Panc1 (cell line): Measurements from ENCODE around the gene ZDHHC18. TPM values are rescaled to one million over a fixed set of nuclear protein-coding genes. Genes with fewer than 3 reads are reported as not detected.
A peak's percentile ranks its signal among the peaks of the same experiment; 100 is the strongest.

ENCODE experiments used
- ATAC-seq: fragments of 200-7000 bp; cut with Tn5 transposase; 2 replicates; pipeline ENCODE4 v1.9.1; 2020; ENCODE audit warnings: mild to moderate bottlenecking, moderate library complexity
- BruUV-seq: library from RNA; stranded (reverse); fragments of 400-500 nt; replicated peaks from 2 replicates; lab custom pipeline; 2021; lab: Mats Ljungman, UMichigan
- CTCF ChIA-PET: fragments of 300-600 bp; sonication (Branson Sonifier 250); formaldehyde crosslinking; loops from one replicate; lab custom pipeline; 2022; ENCODE audit warnings: antibody characterized with exemption; lab: Charles Lee
- POLR2A ChIA-PET: fragments of 300-600 bp; sonication (Branson Sonifier 250); formaldehyde crosslinking; loops from one replicate; lab custom pipeline; 2022; ENCODE audit warnings: antibody characterized with exemption; lab: Charles Lee
- DNase-seq: peaks from one replicate; pipeline ENCODE4 v3.0.0-alpha.2; 2010; ENCODE audit warnings: low read depth, low spot score
- H3K27ac ChIP-seq: 2 replicates; pipeline ENCODE4 v1.5.1; 2011; ENCODE audit warnings: mild to moderate bottlenecking, low read length, inconsistent platforms
- H3K27me3 ChIP-seq: fragments of 200-500 bp; sonication (Bioruptor generic); 2 replicates; pipeline ENCODE4 v1.6.0; 2014; ENCODE audit warnings: low read length, inconsistent platforms; ENCODE audit not compliant: control insufficient read depth, insufficient read depth
- H3K36me3 ChIP-seq: fragments of 200-500 bp; sonication (Bioruptor generic); 2 replicates; pipeline ENCODE4 v1.5.1; 2014; ENCODE audit warnings: inconsistent platforms, mild to moderate bottlenecking, low read length, moderate library complexity; ENCODE audit not compliant: control insufficient read depth, insufficient read depth
- H3K4me1 ChIP-seq: 2 replicates; pipeline ENCODE4 v1.5.1; 2011; ENCODE audit warnings: inconsistent platforms, mild to moderate bottlenecking, low read length, moderate library complexity; ENCODE audit not compliant: control insufficient read depth, insufficient read depth
- H3K4me3 ChIP-seq, 2 experiments: 2 replicates each; pipeline ENCODE4 v1.5.1; 2011 to 2012; ENCODE audit warnings: low read depth in 2 of 2, low read length in 2 of 2, mild to moderate bottlenecking in 2 of 2, inconsistent platforms in 1 of 2, moderate library complexity in 1 of 2
- H3K9me3 ChIP-seq: fragments of 200-500 bp; sonication (Bioruptor generic); 2 replicates; pipeline ENCODE4 v1.5.1; 2014; ENCODE audit warnings: low read depth, mild to moderate bottlenecking, inconsistent platforms, low read length, moderate library complexity; ENCODE audit not compliant: control insufficient read depth, insufficient read depth
- CTCF ChIP-seq: fragments of 450-650 bp; IDR thresholded peaks from 2 replicates; pipeline ENCODE4 v1.5.1; 2017; ENCODE audit warnings: mild to moderate bottlenecking
- POLR2AphosphoS5 ChIP-seq: IDR thresholded peaks from 2 replicates; pipeline ENCODE4 v1.6.1; 2012; ENCODE audit warnings: mild to moderate bottlenecking, low read depth, low read length, moderate library complexity
- REST ChIP-seq, 2 experiments: IDR thresholded peaks; 2 replicates each; pipeline ENCODE4 v1.6.1; 2011 to 2012; ENCODE audit warnings: low read depth in 2 of 2, control low read depth in 1 of 2, low read length in 1 of 2, mild to moderate bottlenecking in 1 of 2, moderate library complexity in 1 of 2; ENCODE audit not compliant: insufficient read depth in 1 of 2
- SIN3A ChIP-seq: IDR thresholded peaks from 2 replicates; pipeline ENCODE4 v1.6.1; 2012; ENCODE audit warnings: low read depth, mild to moderate bottlenecking, low read length, moderate library complexity, borderline replicate concordance; ENCODE audit not compliant: insufficient read depth
- TCF7L2 ChIP-seq: IDR thresholded peaks from 2 replicates; pipeline ENCODE4 v1.6.1; 2011; ENCODE audit warnings: mild to moderate bottlenecking, low read depth, low read length, inconsistent platforms
- in situ Hi-C: cut with HindIII; loops from 2 replicates; pipeline ENCODE4 v1.10.0; 2016; ENCODE audit warnings: low sequenced_read_pairs, low pct_unique_long_range_greater_than_20kb
- intact Hi-C: fragments of 100-400 bp; cut with micrococcal nuclease; formaldehyde crosslinking; loops from one replicate; pipeline ENCODE4 v1.10.0; 2022; ENCODE audit not compliant: unreplicated experiment
- total RNA-seq: library from RNA; stranded (reverse); gene quantifications from one replicate; pipeline ENCODE4 v1.2.1, GENCODE V29; 2021; ENCODE audit not compliant: unreplicated experiment

ZDHHC18 gene
- total RNA-seq, 1 experiment from 2014 or later, result 45.4 TPM

GRCh38 chr1:26853156-26853555 lies 26.7 kb downstream of the ZDHHC18 start:
- DNase-seq (peak; percentile 79), ATAC-seq (peak; percentile 94)
- intact Hi-C loops (no loop called here), in situ Hi-C loops (no loop called here)
- Histone ChIP-seq H3K27me3 (no peaks in the 10 kb centered on the region), H3K36me3 (peaks cover 4% of the 10 kb centered on the region; the same call in 1 of the 2 replicates), H3K4me3 (no peak overlapping the region), H3K4me1 (peaks cover 3% of the 10 kb centered on the region; the same call in 1 of the 2 replicates), H3K9me3 (no peaks in the 10 kb centered on the region), H3K27ac (no peak overlapping the region)
- ChIA-PET POLR2A (no interaction called here), CTCF (no interaction called here)
- no peak for TF ChIP-seq REST (IDR thresholded peaks at IDR 0.05; ENCODE audit: insufficient read depth in 1 of 2, low read depth in 2 of 2, low read length in 1 of 2)
- TF ChIP-seq SIN3A, result no peak
- TF ChIP-seq CTCF, result peak; percentile 88
- TF ChIP-seq POLR2AphosphoS5, result no peak
- no peak for TF ChIP-seq TCF7L2
- no TSS peak for BruUV-seq

GRCh38 chr1:26853600-26853999 lies 27.1 kb downstream of the ZDHHC18 start:
- Histone ChIP-seq H3K9me3 (no peaks in the 10 kb centered on the region), H3K36me3 (peaks cover 4% of the 10 kb centered on the region; the same call in 1 of the 2 replicates), H3K27me3 (no peaks in the 10 kb centered on the region), H3K27ac (no peak overlapping the region), H3K4me1 (peaks cover 3% of the 10 kb centered on the region; the same call in 1 of the 2 replicates), H3K4me3 (no peak overlapping the region)
- intact Hi-C loops, result no loop called here
- in situ Hi-C loops, result no loop called here
- ATAC-seq, result no peak
- no peak for TF ChIP-seq POLR2AphosphoS5
- no peak for TF ChIP-seq CTCF
- CTCF ChIA-PET, result no interaction called here
- no TSS peak for BruUV-seq
- POLR2A ChIA-PET, result no interaction called here
- DNase-seq, result no peak
